Esophagus muscularis mucosa (tissue), 4 donors: ENCODE results near the gene BICD1.

Experiments used
- EP300 ChIP-seq: sonication (generic); formaldehyde crosslinking; IDR thresholded peaks from one replicate; pipeline ENCODE4 v1.6.1; 2017; ENCODE audit warnings: antibody characterized with exemption
- POLR2A ChIP-seq: fragments of 450-650 bp; IDR thresholded peaks from one replicate; pipeline ENCODE4 v1.6.1; 2017; ENCODE audit warnings: antibody characterized with exemption, moderate library complexity, mild to moderate bottlenecking, low read depth
- TF ChIP-seq, protein P1 (sequence below), 3 experiments: fragments of 200-600 bp in 2 of 3; fragments of 450-650 bp in 1 of 3; sonication (generic) in 2 of 3; IDR thresholded peaks; one replicate each; pipeline ENCODE4 v1.5.1; 2017 to 2019; ENCODE audit warnings: antibody characterized with exemption in 3 of 3, mild to moderate bottlenecking in 2 of 3, moderate library complexity in 1 of 3

DNA sequence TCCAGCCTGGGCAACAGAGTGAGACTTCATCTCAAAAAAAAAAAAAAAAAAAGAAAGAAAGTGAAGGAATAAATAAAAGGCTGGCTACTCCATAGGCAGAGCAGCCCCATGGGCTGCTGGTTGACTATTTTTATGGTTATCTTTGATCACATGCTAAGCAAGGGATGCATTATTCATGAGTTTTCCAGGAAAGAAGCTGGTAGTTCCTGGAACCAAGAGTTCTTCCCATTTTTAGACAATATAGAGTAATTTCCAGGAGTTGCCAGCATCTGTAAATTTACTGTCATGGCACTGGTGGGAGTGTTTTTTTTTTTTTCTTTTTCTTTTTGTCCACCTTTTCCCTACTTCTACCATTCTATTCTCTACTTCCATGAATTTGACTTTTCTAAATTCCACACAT, 316.9 kb downstream of the BICD1 start:
- TF ChIP-seq EP300 = no peak
- TF ChIP-seq, protein P1, sequence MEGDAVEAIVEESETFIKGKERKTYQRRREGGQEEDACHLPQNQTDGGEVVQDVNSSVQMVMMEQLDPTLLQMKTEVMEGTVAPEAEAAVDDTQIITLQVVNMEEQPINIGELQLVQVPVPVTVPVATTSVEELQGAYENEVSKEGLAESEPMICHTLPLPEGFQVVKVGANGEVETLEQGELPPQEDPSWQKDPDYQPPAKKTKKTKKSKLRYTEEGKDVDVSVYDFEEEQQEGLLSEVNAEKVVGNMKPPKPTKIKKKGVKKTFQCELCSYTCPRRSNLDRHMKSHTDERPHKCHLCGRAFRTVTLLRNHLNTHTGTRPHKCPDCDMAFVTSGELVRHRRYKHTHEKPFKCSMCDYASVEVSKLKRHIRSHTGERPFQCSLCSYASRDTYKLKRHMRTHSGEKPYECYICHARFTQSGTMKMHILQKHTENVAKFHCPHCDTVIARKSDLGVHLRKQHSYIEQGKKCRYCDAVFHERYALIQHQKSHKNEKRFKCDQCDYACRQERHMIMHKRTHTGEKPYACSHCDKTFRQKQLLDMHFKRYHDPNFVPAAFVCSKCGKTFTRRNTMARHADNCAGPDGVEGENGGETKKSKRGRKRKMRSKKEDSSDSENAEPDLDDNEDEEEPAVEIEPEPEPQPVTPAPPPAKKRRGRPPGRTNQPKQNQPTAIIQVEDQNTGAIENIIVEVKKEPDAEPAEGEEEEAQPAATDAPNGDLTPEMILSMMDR (IDR thresholded peaks at IDR 0.05) = no peak
- TF ChIP-seq POLR2A = no peak
